Mesendoderm (in vitro differentiated cells): Measurements from ENCODE around the gene GADD45B.
A peak's percentile ranks its signal among the peaks of the same experiment; 100 is the strongest.

Source experiments
- DNase-seq: peaks from one replicate; pipeline ENCODE4 v3.0.0; 2013
- H2AK5ac ChIP-seq: 2 replicates; pipeline ENCODE4 v1.6.1; 2013; ENCODE audit warnings: low read length, inconsistent platforms
- H2BK120ac ChIP-seq: 2 replicates; pipeline ENCODE4 v1.6.1; 2013; ENCODE audit warnings: low read depth, mild to moderate bottlenecking, low read length, moderate library complexity, mixed read lengths
- H2BK15ac ChIP-seq: replicated peaks from 2 replicates; pipeline ENCODE4 v1.6.1; 2013; ENCODE audit warnings: low read depth, mild to moderate bottlenecking, moderate library complexity
- H2BK5ac ChIP-seq: 2 replicates; pipeline ENCODE4 v1.6.1; 2013; ENCODE audit warnings: low read length, inconsistent platforms
- H3K18ac ChIP-seq: 2 replicates; pipeline ENCODE4 v1.6.1; 2013; ENCODE audit warnings: mild to moderate bottlenecking, low read length, mixed read lengths
- H3K23ac ChIP-seq: one replicate; pipeline ENCODE4 v1.6.1; 2013; ENCODE audit warnings: low read length
- H3K27ac ChIP-seq: 2 replicates; pipeline ENCODE4 v1.5.1; 2013; ENCODE audit warnings: low read depth, mild to moderate bottlenecking, inconsistent platforms, low read length, moderate library complexity
- H3K27me3 ChIP-seq: 2 replicates; pipeline ENCODE4 v1.6.1; 2013; ENCODE audit warnings: low read length, control low read depth, mild to moderate bottlenecking, inconsistent platforms; ENCODE audit not compliant: insufficient read depth, poor library complexity
- H3K36me3 ChIP-seq: 2 replicates; pipeline ENCODE4 v1.6.1; 2013; ENCODE audit warnings: low read length, inconsistent platforms; ENCODE audit not compliant: control insufficient read depth, insufficient read depth
- H3K4ac ChIP-seq: one replicate; pipeline ENCODE4 v1.6.1; 2013; ENCODE audit warnings: low read depth, mild to moderate bottlenecking, low read length, moderate library complexity
- H3K4me1 ChIP-seq: 2 replicates; pipeline ENCODE4 v1.6.1; 2013; ENCODE audit warnings: low read depth, low read length, inconsistent platforms; ENCODE audit not compliant: control insufficient read depth
- H3K4me2 ChIP-seq: 2 replicates; pipeline ENCODE4 v1.6.1; 2013; ENCODE audit warnings: low read length
- H3K4me3 ChIP-seq: 2 replicates; pipeline ENCODE4 v1.5.1; 2013; ENCODE audit warnings: mild to moderate bottlenecking, low read length
- H3K56ac ChIP-seq: one replicate; pipeline ENCODE4 v1.6.1; 2013; ENCODE audit warnings: low read length
- H3K79me1 ChIP-seq: 2 replicates; pipeline ENCODE4 v1.6.1; 2013; ENCODE audit warnings: low read length, inconsistent platforms
- H3K79me2 ChIP-seq: 2 replicates; pipeline ENCODE4 v1.6.1; 2013; ENCODE audit warnings: mild to moderate bottlenecking, low read length; ENCODE audit not compliant: control insufficient read depth, insufficient read depth
- H3K9ac ChIP-seq: 2 replicates; pipeline ENCODE4 v1.6.1; 2013; ENCODE audit warnings: low read length, inconsistent platforms
- H4K5ac ChIP-seq: one replicate; pipeline ENCODE4 v1.6.1; 2013; ENCODE audit warnings: low read length
- H4K8ac ChIP-seq: one replicate; pipeline ENCODE4 v1.6.1; 2013; ENCODE audit warnings: low read depth, mild to moderate bottlenecking, control low read depth, low read length, moderate library complexity
- WGBS: extraction: QIAGEN DNeasy Blood & Tissue Kit; methylation state at CpG from one replicate; pipeline ENCODE4 v1.1.7; 2013; ENCODE audit warnings: low lambda C conversion rate, missing lambda C conversion rate; ENCODE audit not compliant: insufficient coverage; ENCODE audit errors: extremely low coverage; 5-methylcytosine and 5-hydroxymethylcytosine counted together

GADD45B gene

DNA sequence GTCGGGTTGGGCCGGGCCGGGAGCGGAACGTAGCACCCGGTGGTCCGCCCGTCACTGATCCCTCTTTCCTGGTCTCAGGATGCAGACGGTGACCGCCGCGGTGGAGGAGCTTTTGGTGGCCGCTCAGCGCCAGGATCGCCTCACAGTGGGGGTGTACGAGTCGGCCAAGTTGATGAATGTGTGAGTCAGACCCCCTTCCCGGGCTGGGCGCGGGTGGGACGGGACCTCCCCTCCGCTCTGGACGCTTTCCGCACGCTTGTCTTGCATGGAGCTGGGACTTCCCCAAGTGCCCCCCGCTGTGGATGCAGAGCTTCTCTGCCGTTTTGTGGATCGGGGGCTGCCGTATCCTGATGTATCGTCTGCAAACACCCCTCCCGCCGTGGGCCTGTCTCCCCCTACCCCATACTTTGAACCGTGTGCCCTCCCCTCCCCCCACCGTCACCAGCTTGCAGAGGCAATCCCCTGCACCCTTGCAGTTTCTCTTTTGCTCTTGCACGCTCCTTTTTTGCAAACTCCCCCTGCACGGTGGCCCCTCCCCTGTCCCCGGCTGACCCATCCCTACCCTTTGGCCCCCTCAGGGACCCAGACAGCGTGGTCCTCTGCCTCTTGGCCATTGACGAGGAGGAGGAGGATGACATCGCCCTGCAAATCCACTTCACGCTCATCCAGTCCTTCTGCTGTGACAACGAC lies 669 bp downstream of the GADD45B start:
- Histone ChIP-seq H3K9ac (peak overlapping the region; percentile 99), H3K4me2 (peak overlapping the region; percentile 98), H2AK5ac (no peak overlapping the region), H3K4ac (peak overlapping the region; percentile 66), H3K79me2 (peaks cover 26% of the 10 kb centered on the region), H2BK15ac (no peak overlapping the region), H3K27me3 (no peaks in the 10 kb centered on the region), H3K4me1 (no peaks in the 10 kb centered on the region), H3K36me3 (no peaks in the 10 kb centered on the region), H4K5ac (no peak overlapping the region), H3K56ac (peak overlapping the region; percentile 98), H3K18ac (peak overlapping the region; percentile 33), H4K8ac (no peak overlapping the region), H3K23ac (peak overlapping the region; percentile 97), H3K27ac (peak overlapping the region; percentile 89), H3K4me3 (peak overlapping the region; percentile 99), H2BK120ac (no peak overlapping the region), H2BK5ac (peak overlapping the region; percentile 70), H3K79me1 (no peaks in the 10 kb centered on the region)
- peak; percentile 79 for DNase-seq
- WGBS: no CpG with 5 or more reads among the region's 42 CpGs

DNA sequence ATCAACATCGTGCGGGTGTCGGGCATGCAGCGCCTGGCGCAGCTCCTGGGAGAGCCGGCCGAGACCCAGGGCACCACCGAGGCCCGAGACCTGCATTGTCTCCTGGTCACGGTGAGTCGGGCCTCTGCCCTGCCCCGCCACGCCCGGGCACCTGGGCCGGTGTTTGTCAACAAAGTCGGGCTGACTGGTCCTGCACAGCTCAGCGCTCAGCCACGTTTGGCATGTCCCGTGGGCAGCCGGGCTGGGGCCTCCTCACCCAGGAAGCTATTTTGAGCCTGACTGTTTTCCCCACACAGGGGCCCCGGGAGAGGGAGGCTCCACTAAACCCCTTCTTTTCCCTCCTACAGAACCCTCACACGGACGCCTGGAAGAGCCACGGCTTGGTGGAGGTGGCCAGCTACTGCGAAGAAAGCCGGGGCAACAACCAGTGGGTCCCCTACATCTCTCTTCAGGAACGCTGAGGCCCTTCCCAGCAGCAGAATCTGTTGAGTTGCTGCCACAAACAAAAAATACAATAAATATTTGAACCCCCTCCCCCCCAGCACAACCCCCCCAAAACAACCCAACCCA lies 1.3 kb downstream of the GADD45B start:
- H3K9ac ChIP-seq: peak overlapping the region; percentile 99
- H2BK15ac ChIP-seq: no peak overlapping the region
- no peaks in the 10 kb centered on the region for H3K27me3 ChIP-seq
- peak overlapping the region; percentile 99 for H3K4me3 ChIP-seq
- H4K8ac ChIP-seq: no peak overlapping the region
- H3K79me1 ChIP-seq: no peaks in the 10 kb centered on the region
- peak overlapping the region; percentile 98 for H3K56ac ChIP-seq
- no peak overlapping the region for H4K5ac ChIP-seq
- DNase-seq: no peak
- H3K36me3 ChIP-seq: no peaks in the 10 kb centered on the region
- H2BK5ac ChIP-seq: no peak overlapping the region
- H2BK120ac ChIP-seq: no peak overlapping the region
- H3K4ac ChIP-seq: no peak overlapping the region
- H3K23ac ChIP-seq: peak overlapping the region; percentile 72
- no CpG with 5 or more reads among the region's 27 CpGs for WGBS
- peaks cover 26% of the 10 kb centered on the region for H3K79me2 ChIP-seq
- no peak overlapping the region for H2AK5ac ChIP-seq
- H3K4me1 ChIP-seq: no peaks in the 10 kb centered on the region
- H3K4me2 ChIP-seq: peak overlapping the region; percentile 98
- H3K18ac ChIP-seq: peak overlapping the region; percentile 52
- H3K27ac ChIP-seq: peak overlapping the region; percentile 35

DNA sequence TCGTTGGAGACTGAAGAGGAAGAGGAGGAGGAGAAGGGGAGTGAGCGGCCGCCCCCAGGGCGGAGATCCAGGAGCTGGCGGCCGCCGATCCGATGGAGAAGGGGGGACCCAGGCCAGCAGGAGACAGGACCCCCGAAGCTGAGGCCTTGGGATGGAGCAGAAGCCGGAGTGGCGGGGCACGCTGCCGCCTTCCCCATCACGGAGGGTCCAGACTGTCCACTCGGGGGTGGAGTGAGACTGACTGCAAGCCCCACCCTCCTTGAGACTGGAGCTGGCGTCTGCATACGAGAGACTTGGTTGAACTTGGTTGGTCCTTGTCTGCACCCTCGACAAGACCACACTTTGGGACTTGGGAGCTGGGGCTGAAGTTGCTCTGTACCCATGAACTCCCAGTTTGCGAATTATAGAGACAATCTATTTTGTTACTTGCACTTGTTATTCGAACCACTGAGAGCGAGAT lies 1.8 kb downstream of the GADD45B start:
- H3K18ac ChIP-seq: peak overlapping the region; percentile 52

DNA sequence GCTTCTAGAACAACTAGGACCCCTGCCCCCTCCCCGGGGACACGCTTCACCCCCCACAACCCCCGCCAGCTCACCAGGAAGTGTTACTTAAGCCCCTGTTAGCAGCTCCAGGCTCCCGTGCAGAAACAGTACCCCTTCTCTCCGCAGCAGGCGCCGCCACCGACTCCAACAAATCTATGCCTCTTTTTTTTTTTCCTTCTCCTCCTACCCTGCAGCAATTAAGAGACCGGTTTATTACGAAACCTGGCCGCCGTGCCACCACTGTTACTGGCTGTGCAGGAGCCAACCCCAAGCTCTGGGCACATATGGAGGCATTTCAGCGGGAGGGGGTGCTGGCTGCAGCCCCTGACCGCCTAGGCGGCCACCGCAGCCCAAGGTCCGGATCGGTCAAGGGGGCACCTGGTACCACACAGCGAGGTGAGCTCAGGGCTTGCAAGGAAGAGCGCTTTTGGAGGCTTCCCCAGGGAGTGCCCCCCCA lies 2.4 kb downstream of the GADD45B start:
- H3K36me3 ChIP-seq: no peaks in the 10 kb centered on the region
- H3K79me1 ChIP-seq: no peaks in the 10 kb centered on the region
- H4K5ac ChIP-seq: no peak overlapping the region
- H3K56ac ChIP-seq: peak overlapping the region; percentile 92
- peak overlapping the region; percentile 99 for H3K4me2 ChIP-seq
- no peak overlapping the region for H3K23ac ChIP-seq
- H3K18ac ChIP-seq: peak overlapping the region; percentile 89
- no peaks in the 10 kb centered on the region for H3K27me3 ChIP-seq
- H3K4me3 ChIP-seq: peak overlapping the region; percentile 99
- peak overlapping the region; percentile 99 for H3K9ac ChIP-seq
- DNase-seq: peak; percentile 88
- no peak overlapping the region for H2BK15ac ChIP-seq
- no peak overlapping the region for H3K4ac ChIP-seq
- peak overlapping the region; percentile 18 for H3K27ac ChIP-seq
- H2AK5ac ChIP-seq: no peak overlapping the region
- no CpG with 5 or more reads among the region's 20 CpGs for WGBS
- no peaks in the 10 kb centered on the region for H3K4me1 ChIP-seq
- H2BK120ac ChIP-seq: no peak overlapping the region
- H4K8ac ChIP-seq: no peak overlapping the region
- peak overlapping the region; percentile 70 for H2BK5ac ChIP-seq
- peaks cover 26% of the 10 kb centered on the region for H3K79me2 ChIP-seq

More for the DNA sequence above, 1.8 kb downstream of the GADD45B start:
- peak overlapping the region; percentile 83 for H3K4me2 ChIP-seq
- H2BK15ac ChIP-seq: no peak overlapping the region
- no peaks in the 10 kb centered on the region for H3K79me1 ChIP-seq
- no peaks in the 10 kb centered on the region for H3K27me3 ChIP-seq
- no peaks in the 10 kb centered on the region for H3K4me1 ChIP-seq
- no peak overlapping the region for H3K4ac ChIP-seq
- H3K56ac ChIP-seq: peak overlapping the region; percentile 98
- H2BK5ac ChIP-seq: no peak overlapping the region
- no peak overlapping the region for H3K27ac ChIP-seq
- H2BK120ac ChIP-seq: no peak overlapping the region
- peaks cover 26% of the 10 kb centered on the region for H3K79me2 ChIP-seq
- WGBS: no CpG with 5 or more reads among the region's 21 CpGs
- H3K23ac ChIP-seq: no peak overlapping the region
- peak overlapping the region; percentile 99 for H3K9ac ChIP-seq
- peak overlapping the region; percentile 99 for H3K4me3 ChIP-seq
- no peaks in the 10 kb centered on the region for H3K36me3 ChIP-seq
- H4K5ac ChIP-seq: no peak overlapping the region
- H4K8ac ChIP-seq: no peak overlapping the region
- DNase-seq: no peak
- no peak overlapping the region for H2AK5ac ChIP-seq

DNA sequence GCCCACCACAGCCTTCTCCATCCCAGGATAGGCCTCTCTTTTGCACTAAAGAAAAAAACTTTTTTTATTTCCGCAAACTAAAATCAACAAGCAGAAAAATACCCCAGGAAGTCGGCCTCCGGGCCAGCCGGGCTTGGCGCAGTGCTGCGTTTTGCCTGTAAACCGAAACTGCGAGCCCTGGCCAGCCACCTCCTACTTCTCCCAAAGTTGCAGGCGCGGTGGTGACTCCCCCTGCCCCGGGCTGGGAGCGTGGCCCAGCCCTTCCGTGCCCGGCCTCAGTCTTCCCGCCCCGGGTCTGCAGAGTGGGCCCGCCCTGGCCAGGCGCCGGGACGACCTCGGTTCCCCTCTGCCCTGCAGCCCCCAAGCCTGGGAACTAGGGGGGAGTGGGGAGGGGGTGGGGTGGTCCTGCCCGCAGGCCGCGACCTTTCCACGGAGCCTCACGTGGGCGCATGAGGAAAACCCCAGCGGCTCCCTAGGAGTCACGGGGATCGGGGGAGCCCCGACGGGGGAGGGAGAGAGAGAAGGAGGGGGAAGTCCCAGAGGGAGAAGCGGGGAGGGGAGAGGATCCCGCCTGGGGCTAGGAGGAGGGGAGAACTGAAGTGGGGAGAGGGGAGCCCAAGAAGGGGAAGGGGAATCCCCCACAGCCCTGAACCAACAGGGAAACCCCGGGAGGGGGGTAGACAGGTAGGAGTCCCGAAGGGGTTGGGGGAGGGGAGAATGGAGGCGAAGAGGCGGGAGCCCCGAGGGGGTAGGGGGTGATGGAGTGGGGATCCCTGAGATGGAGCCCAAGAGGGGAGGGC lies 3.0 kb downstream of the GADD45B start:
- no peak overlapping the region for H2AK5ac ChIP-seq
- H3K4me2 ChIP-seq: peak overlapping the region; percentile 99
- H3K4me1 ChIP-seq: no peaks in the 10 kb centered on the region
- peak overlapping the region; percentile 72 for H3K4ac ChIP-seq
- no peak overlapping the region for H4K5ac ChIP-seq
- peak overlapping the region; percentile 92 for H3K56ac ChIP-seq
- no peak overlapping the region for H4K8ac ChIP-seq
- no CpG with 5 or more reads among the region's 39 CpGs for WGBS
- peak overlapping the region; percentile 65 for H3K4me3 ChIP-seq
- peak; percentile 93 for DNase-seq
- peak overlapping the region; percentile 99 for H3K9ac ChIP-seq
- H3K27ac ChIP-seq: peak overlapping the region; percentile 18
- H3K18ac ChIP-seq: peak overlapping the region; percentile 89
- peak overlapping the region; percentile 32 for H2BK120ac ChIP-seq
- H2BK15ac ChIP-seq: no peak overlapping the region
- peaks cover 26% of the 10 kb centered on the region for H3K79me2 ChIP-seq
- H3K27me3 ChIP-seq: no peaks in the 10 kb centered on the region
- H3K23ac ChIP-seq: no peak overlapping the region
- H3K36me3 ChIP-seq: no peaks in the 10 kb centered on the region
- peak overlapping the region; percentile 70 for H2BK5ac ChIP-seq
- H3K79me1 ChIP-seq: no peaks in the 10 kb centered on the region
